ENCODE measurements around the gene KBTBD4.

Gene KBTBD4

GRCh38 chr11:47524291-47524874, 54.4 kb downstream of the KBTBD4 start:
- DNase-seq (ENCODE audit: low spot score) = peak; percentile 20

GRCh38 chr11:47523490-47524225, 55.1 kb downstream of the KBTBD4 start:
- DNase-seq (ENCODE audit: low spot score) = peak; percentile 73

Measured in AG08395 (cell line).